LNCaP clone FGC (cell line): ENCODE measurements around the gene CCNJ.

ENCODE experiments used
- DNase-seq: peaks from one replicate; pipeline ENCODE4 v3.0.0-alpha.2; 2011; ENCODE audit warnings: low read depth
- H3K4me3 ChIP-seq: 2 replicates; pipeline ENCODE4 v1.5.1; 2011; ENCODE audit warnings: mild to moderate bottlenecking, low read depth, low read length, control low read depth
- CTCF ChIP-seq: IDR thresholded peaks from 2 replicates; pipeline ENCODE4 v1.5.1; 2012; ENCODE audit warnings: mild to moderate bottlenecking; ENCODE audit not compliant: control insufficient read depth, insufficient read depth; ENCODE audit errors: extremely low read depth

The CCNJ gene

GRCh38 chr10:96056787-96057186 is 13.4 kb downstream of the CCNJ start:
- H3K4me3 ChIP-seq, result no peak overlapping the region
- no peak for DNase-seq
- no peak for TF ChIP-seq CTCF

- H3K4me3 ChIP-seq, result no peak overlapping the region
- TF ChIP-seq CTCF, result no peak
- no peak for DNase-seq
These were observed 17.8 kb downstream of the CCNJ start for GRCh38 chr10:96061232-96061631.

GRCh38 chr10:96072674-96073073 is 29.3 kb downstream of the CCNJ start:
- H3K4me3 ChIP-seq, result no peak overlapping the region
- DNase-seq, result no peak
- TF ChIP-seq CTCF, result no peak

- TF ChIP-seq CTCF, result no peak
- DNase-seq, result no peak
- H3K4me3 ChIP-seq, result no peak overlapping the region
These were observed 30.3 kb downstream of the CCNJ start for GRCh38 chr10:96073722-96074121.

- no peak overlapping the region for H3K4me3 ChIP-seq
- DNase-seq, result no peak
- no peak for TF ChIP-seq CTCF
These were observed 31.4 kb downstream of the CCNJ start for GRCh38 chr10:96074776-96075175.

GRCh38 chr10:96075977-96076376 is 32.6 kb downstream of the CCNJ start:
- no peak overlapping the region for H3K4me3 ChIP-seq
- DNase-seq, result no peak
- TF ChIP-seq CTCF, result no peak

- DNase-seq, result no peak
- no peak overlapping the region for H3K4me3 ChIP-seq
- no peak for TF ChIP-seq CTCF
These were observed 33.8 kb downstream of the CCNJ start for GRCh38 chr10:96077156-96077555.
